ENCODE data around the gene CAMK1. TPM values are rescaled to one million over a fixed set of nuclear protein-coding genes. Genes with fewer than 3 reads are reported as not detected.

The CAMK1 gene
- total and polyA plus RNA-seq, 7 donors: 3.9 to 7.2 (median 5.5) TPM

GRCh38 chr3:9783954-9784353 lies 14.2 kb upstream of the CAMK1 start:
- TF ChIP-seq, protein P1, sequence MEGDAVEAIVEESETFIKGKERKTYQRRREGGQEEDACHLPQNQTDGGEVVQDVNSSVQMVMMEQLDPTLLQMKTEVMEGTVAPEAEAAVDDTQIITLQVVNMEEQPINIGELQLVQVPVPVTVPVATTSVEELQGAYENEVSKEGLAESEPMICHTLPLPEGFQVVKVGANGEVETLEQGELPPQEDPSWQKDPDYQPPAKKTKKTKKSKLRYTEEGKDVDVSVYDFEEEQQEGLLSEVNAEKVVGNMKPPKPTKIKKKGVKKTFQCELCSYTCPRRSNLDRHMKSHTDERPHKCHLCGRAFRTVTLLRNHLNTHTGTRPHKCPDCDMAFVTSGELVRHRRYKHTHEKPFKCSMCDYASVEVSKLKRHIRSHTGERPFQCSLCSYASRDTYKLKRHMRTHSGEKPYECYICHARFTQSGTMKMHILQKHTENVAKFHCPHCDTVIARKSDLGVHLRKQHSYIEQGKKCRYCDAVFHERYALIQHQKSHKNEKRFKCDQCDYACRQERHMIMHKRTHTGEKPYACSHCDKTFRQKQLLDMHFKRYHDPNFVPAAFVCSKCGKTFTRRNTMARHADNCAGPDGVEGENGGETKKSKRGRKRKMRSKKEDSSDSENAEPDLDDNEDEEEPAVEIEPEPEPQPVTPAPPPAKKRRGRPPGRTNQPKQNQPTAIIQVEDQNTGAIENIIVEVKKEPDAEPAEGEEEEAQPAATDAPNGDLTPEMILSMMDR (IDR thresholded peaks at IDR 0.05): no peak
- intact Hi-C loops (cut with DNase I): no loop called here
- ATAC-seq (no peak), DNase-seq (no peak)
- H3K36me3 ChIP-seq (ENCODE audit: insufficient read depth in 1 of 2, low read depth in 1 of 2): peaks cover 15 to 94% of the 10 kb centered on the region in 2 donors
- H3K27me3 ChIP-seq (ENCODE audit: insufficient read depth in 3 of 3, low read length in 2 of 3): no peaks in the 10 kb centered on the region
- H3K27ac ChIP-seq: no peak overlapping the region
- WGBS, 3 donors: 86 to 90% (median 86%) methylated on average over 14 of the region's 14 CpGs
- H3K9me3 ChIP-seq: no peaks in the 10 kb centered on the region
- no peaks in the 10 kb centered on the region for H3K4me1 ChIP-seq
- no peak overlapping the region for H3K4me3 ChIP-seq

DNA sequence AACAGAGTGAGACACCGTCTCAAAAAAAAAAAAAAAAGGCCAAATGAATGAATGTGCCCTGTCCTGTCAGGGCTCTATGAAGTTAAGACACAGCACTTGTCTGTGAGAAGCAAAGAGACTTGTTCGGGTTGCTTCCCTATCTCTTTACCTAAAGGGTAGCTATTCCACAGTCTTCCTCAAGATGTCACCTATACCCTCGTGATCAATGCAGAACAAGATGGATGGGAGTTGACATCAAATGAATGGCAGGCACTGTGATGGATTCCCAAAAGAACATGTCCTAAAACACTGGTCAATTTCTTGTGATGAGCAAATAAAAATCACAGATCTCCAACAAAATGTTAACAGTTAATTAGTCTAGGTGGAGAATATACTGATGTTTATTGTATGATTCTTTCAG lies 13.0 kb upstream of the CAMK1 start:
- TF ChIP-seq, protein P1 (IDR thresholded peaks at IDR 0.05): no peak
- Histone ChIP-seq H3K9me3 (no peaks in the 10 kb centered on the region), H3K4me3 (no peak overlapping the region), H3K27me3 (ENCODE audit: insufficient read depth in 3 of 3, low read length in 2 of 3) (no peaks in the 10 kb centered on the region), H3K4me1 (no peaks in the 10 kb centered on the region), H3K36me3 (ENCODE audit: insufficient read depth in 1 of 2, low read depth in 1 of 2) (peaks cover 15 to 84% of the 10 kb centered on the region in 2 donors), H3K27ac (no peak overlapping the region)
- DNase-seq: no peak
- intact Hi-C loops (cut with DNase I): no loop called here
- ATAC-seq: peak in 1 of 4 donors; percentile 63
- WGBS, 3 donors: 39 to 67% (median 39%) methylated on average over 3 of the region's 3 CpGs

- TF ChIP-seq, protein P1 (IDR thresholded peaks at IDR 0.05): no peak
- WGBS, 3 donors: 79 to 86% (median 86%) methylated on average over 3 of the region's 3 CpGs
- H3K9me3 ChIP-seq: no peaks in the 10 kb centered on the region
- H3K27me3 ChIP-seq (ENCODE audit: insufficient read depth in 3 of 3, low read length in 2 of 3): no peaks in the 10 kb centered on the region
- DNase-seq (no peak), ATAC-seq (no peak)
- no peaks in the 10 kb centered on the region for H3K4me1 ChIP-seq
- intact Hi-C loops (cut with DNase I): no loop called here
- peaks cover 15 to 77% of the 10 kb centered on the region in 2 donors for H3K36me3 ChIP-seq (ENCODE audit: insufficient read depth in 1 of 2, low read depth in 1 of 2)
- no peak overlapping the region for H3K27ac ChIP-seq
- no peak overlapping the region for H3K4me3 ChIP-seq
Measured at GRCh38 chr3:9781978-9782603, 12.3 kb upstream of the CAMK1 start.

- ATAC-seq: no peak
Measured at GRCh38 chr3:9781551-9781950, 11.8 kb upstream of the CAMK1 start.

More at GRCh38 chr3:9781551-9781950, 11.8 kb upstream of the CAMK1 start:
- Histone ChIP-seq H3K4me1 (no peaks in the 10 kb centered on the region), H3K4me3 (no peak overlapping the region), H3K36me3 (ENCODE audit: insufficient read depth in 1 of 2, low read depth in 1 of 2) (peaks cover 15 to 71% of the 10 kb centered on the region in 2 donors), H3K27ac (no peak overlapping the region), H3K9me3 (no peaks in the 10 kb centered on the region), H3K27me3 (ENCODE audit: insufficient read depth in 3 of 3, low read length in 2 of 3) (no peaks in the 10 kb centered on the region)
- WGBS, 3 donors: 65 to 86% (median 72%) methylated on average over 1 of the region's 1 CpG
- no peak for DNase-seq
- TF ChIP-seq, protein P1 (IDR thresholded peaks at IDR 0.05): no peak
- intact Hi-C loops (cut with DNase I): no loop called here

Data from psoas muscle (tissue), 8 donors.